Right lobe of liver (tissue), 4 donors: ENCODE results near the gene SNAI1.

ENCODE experiments used
- CTCF ChIP-seq, 4 donors: fragments of 200-600 bp in 3 of 4; fragments of 450-650 bp in 1 of 4; IDR thresholded peaks; one replicate each; pipeline versions ENCODE4 v1.5.1 to v1.8.0; 2016 to 2022; ENCODE audit warnings: antibody characterized with exemption in 4 of 4, mild to moderate bottlenecking in 2 of 4
- POLR2A ChIP-seq: fragments of 450-650 bp; IDR thresholded peaks from one replicate; pipeline ENCODE4 v1.6.1; 2017; ENCODE audit warnings: antibody characterized with exemption, mild to moderate bottlenecking
- donor health status: DM: no; HTN: no; CAD: no.
- donor health status: DM: no; HTN: no; CAD: no.
- donor health status: DM: no; HTN: yes; CAD: no.

DNA sequence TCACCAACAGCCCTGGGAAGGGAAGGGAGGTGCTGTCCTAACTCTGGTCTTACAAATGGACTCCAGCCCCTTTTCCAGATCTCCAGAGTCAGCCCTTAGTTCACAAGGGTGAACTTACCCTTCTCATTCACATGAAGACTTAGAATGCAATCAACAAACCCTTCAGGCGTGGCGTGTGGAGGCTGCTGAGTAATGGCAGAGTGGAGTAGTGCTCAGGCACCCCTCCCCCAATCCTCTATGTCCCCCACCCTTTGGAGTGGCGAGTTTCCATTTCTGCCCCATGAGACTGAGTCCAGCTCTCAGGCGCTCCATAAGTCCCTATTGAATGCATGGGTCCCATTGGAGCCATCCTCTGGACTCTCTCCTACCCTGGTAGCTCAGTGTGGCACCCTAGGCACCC, 3.3 kb downstream of the SNAI1 start:
- TF ChIP-seq CTCF (IDR thresholded peaks at IDR 0.05) (no peak), POLR2A (no peak)
